Spleen (tissue), 11 donors: ENCODE measurements around the gene RAB35. TPM values are rescaled to one million over a fixed set of nuclear protein-coding genes. Genes with fewer than 3 reads are reported as not detected.

Experiments
- DNase-seq: peaks from one replicate; pipeline ENCODE4 v3.0.0-alpha.2; 2020
- H3K27ac ChIP-seq, 8 donors: fragments of 200-600 bp; sonication (generic) in 7 of 8; 1 replicate in 4 of 8; 2 replicates in 4 of 8; pipeline versions ENCODE4 v1.5.0 to v1.8.0; 2016 to 2021; ENCODE audit warnings: inconsistent platforms in 4 of 8, mild to moderate bottlenecking in 4 of 8, moderate library complexity in 1 of 8
- H3K27me3 ChIP-seq, 7 donors: fragments of 200-600 bp; sonication (generic) in 6 of 7; replicated peaks in 1 of 7; 1 replicate in 4 of 7; 2 replicates in 3 of 7; pipeline versions ENCODE4 v1.5.0 to v1.8.0; 2016 to 2021; ENCODE audit warnings: inconsistent platforms in 3 of 7, mild to moderate bottlenecking in 1 of 7
- H3K36me3 ChIP-seq, 6 donors: fragments of 200-600 bp; sonication (generic) in 5 of 6; 1 replicate in 4 of 6; 2 replicates in 2 of 6; pipeline versions ENCODE4 v1.5.0 to v1.8.0; 2016 to 2021; ENCODE audit warnings: inconsistent platforms in 2 of 6
- H3K4me1 ChIP-seq, 6 donors: fragments of 200-600 bp; sonication (generic) in 5 of 6; 1 replicate in 3 of 6; 2 replicates in 3 of 6; pipeline versions ENCODE4 v1.5.0 to v1.8.0; 2016 to 2021; ENCODE audit warnings: inconsistent platforms in 3 of 6
- H3K4me3 ChIP-seq, 8 donors: fragments of 200-600 bp; sonication (generic) in 7 of 8; 1 replicate in 4 of 8; 2 replicates in 4 of 8; pipeline versions ENCODE4 v1.5.0 to v1.8.0; 2016 to 2021; ENCODE audit warnings: inconsistent platforms in 4 of 8, mild to moderate bottlenecking in 4 of 8, moderate library complexity in 2 of 8
- H3K9me3 ChIP-seq, 8 donors: fragments of 200-600 bp; sonication (generic) in 7 of 8; 1 replicate in 4 of 8; 2 replicates in 4 of 8; pipeline versions ENCODE4 v1.5.0 to v1.8.0; 2016 to 2021; ENCODE audit warnings: inconsistent platforms in 4 of 8
- CTCF ChIP-seq, 11 experiments: fragments of 200-600 bp in 7 of 11; fragments of 450-650 bp in 4 of 11; sonication (generic) in 4 of 11; IDR thresholded peaks in 8 of 11; conservative IDR thresholded peaks in 3 of 11; 1 replicate in 7 of 11; 2 replicates in 4 of 11; pipeline versions ENCODE4 v1.4.0 to v1.8.0; 2016 to 2021; ENCODE audit warnings: antibody characterized with exemption in 11 of 11, inconsistent platforms in 4 of 11, mild to moderate bottlenecking in 1 of 11
- POLR2A ChIP-seq, 3 donors: fragments of 450-650 bp; IDR thresholded peaks; one replicate each; pipeline ENCODE4 v1.5.1; 2017; ENCODE audit warnings: antibody characterized with exemption in 3 of 3, mild to moderate bottlenecking in 1 of 3
- POLR2AphosphoS5 ChIP-seq, 3 donors: sonication (generic); formaldehyde crosslinking; IDR thresholded peaks; one replicate each; pipeline ENCODE4 v1.5.1; 2017; ENCODE audit warnings: antibody characterized with exemption in 3 of 3
- WGBS, 5 donors: extraction: QIAGEN DNeasy Blood & Tissue Kit in 3 of 5; methylation state at CpG; one replicate each; pipeline versions ENCODE4 v1.1.5 to v1.1.7; 2013 to 2018; 5-methylcytosine and 5-hydroxymethylcytosine counted together
- intact Hi-C: fragments of 100-400 bp; cut with DNase I; formaldehyde crosslinking; loops from one replicate; pipeline ENCODE4 v1.15.0; 2023; ENCODE audit warnings: low total_unique reads
- polyA plus RNA-seq, 3 donors: library from polyadenylated mRNA; stranded (reverse); fragments of 200-250 nt; gene quantifications; one replicate each; pipeline ENCODE4 v1.2.1, GENCODE V29; 2013
- total RNA-seq, 7 donors: library from RNA; depleted of rRNA in 3 of 7; stranded (reverse); fragments of >200 nt in 3 of 7; fragmentation: NEBNext Ultra II Directional in 4 of 7; extraction: Animal tissue kit (Norgen Biotek cat#: 25700) in 4 of 7; gene quantifications; one replicate each; pipeline versions ENCODE4 v1.1.0 to v1.2.1, GENCODE V29; 2016 to 2021
- donor health status: healthy with polysubstance abuse.
- donor health status: DM: no; HTN: no; CAD: no; lungs with moderate emphysema.
- donor health status: DM: no; HTN: no; CAD: no.
- donor health status: Bipolar disorder and iron deficiency.
- donor health status: healthy.
- donor health status: DM: no; HTN: no; CAD: no.
- donor health status: DM: yes; HTN: yes; CAD: no.

RAB35 gene
- total and polyA plus RNA-seq, 10 donors, result 14.8 to 69.8 (median 40.1) TPM

DNA sequence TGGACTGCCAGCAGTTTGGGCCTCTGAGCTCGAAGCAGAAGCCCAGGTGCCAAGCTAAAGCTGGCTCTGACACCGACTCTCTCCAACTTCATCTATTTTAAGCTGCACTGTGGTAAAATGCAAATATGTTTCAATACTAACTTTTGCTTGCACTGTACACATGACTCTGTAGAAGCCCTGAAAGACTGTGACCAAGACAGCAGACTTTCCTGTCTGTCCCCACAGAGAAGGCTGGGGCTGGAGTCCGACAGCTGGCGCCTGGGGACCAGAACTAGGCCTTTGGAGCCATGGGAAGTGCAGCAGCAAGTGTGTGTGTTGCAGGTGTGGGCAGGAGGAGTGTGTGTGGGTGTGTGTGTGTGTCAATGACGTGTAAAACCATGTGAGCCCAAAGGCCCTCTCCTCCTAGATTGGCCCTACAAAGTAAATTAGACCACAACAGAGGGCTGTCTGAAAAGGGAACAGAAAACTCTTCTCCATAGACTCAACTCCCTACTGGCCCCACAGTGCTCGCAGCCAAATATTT is 16.4 kb upstream of the RAB35 start:
- no peak for DNase-seq
- Histone ChIP-seq H3K36me3 (peaks cover 4 to 100% (median 100%) of the 10 kb centered on the region in 6 donors), H3K4me3 (no peak overlapping the region), H3K9me3 (no peaks in the 10 kb centered on the region), H3K27me3 (no peaks in the 10 kb centered on the region), H3K27ac (peak overlapping the region in 4 of 8 donors; percentile 27 to 55 (median 34)), H3K4me1 (peaks cover 0 to 24% (median 7%) of the 10 kb centered on the region in 6 donors)
- intact Hi-C loops, result no loop called here
- TF ChIP-seq POLR2A (IDR thresholded peaks at IDR 0.05) (no peak), POLR2AphosphoS5 (IDR thresholded peaks at IDR 0.05) (peak in 1 of 3 donors; percentile 70), CTCF (IDR thresholded peaks at IDR 0.05 in 8 of 11, conservative IDR thresholded peaks at IDR 0.05 in 3 of 11) (no peak)
- 54 to 79% (median 67%) methylated on average over 6 of the region's 6 CpGs for WGBS, 5 donors

GRCh38 chr12:120132054-120132836 is 15.7 kb upstream of the RAB35 start:
- TF ChIP-seq POLR2AphosphoS5 (IDR thresholded peaks at IDR 0.05) (no peak), CTCF (IDR thresholded peaks at IDR 0.05 in 8 of 11, conservative IDR thresholded peaks at IDR 0.05 in 3 of 11) (no peak), POLR2A (IDR thresholded peaks at IDR 0.05) (no peak)
- WGBS, 5 donors, result 76 to 90% (median 78%) methylated on average over 9 of the region's 9 CpGs
- H3K27ac ChIP-seq, result peak overlapping the region in 4 of 8 donors; percentile 27 to 55 (median 34)
- no peak overlapping the region for H3K4me3 ChIP-seq
- H3K9me3 ChIP-seq, result no peaks in the 10 kb centered on the region
- no peaks in the 10 kb centered on the region for H3K27me3 ChIP-seq
- DNase-seq, result no peak
- H3K36me3 ChIP-seq, result peaks cover 3 to 100% (median 100%) of the 10 kb centered on the region in 6 donors
- intact Hi-C loops, result no loop called here
- peaks cover 0 to 28% (median 7%) of the 10 kb centered on the region in 6 donors for H3K4me1 ChIP-seq

DNA sequence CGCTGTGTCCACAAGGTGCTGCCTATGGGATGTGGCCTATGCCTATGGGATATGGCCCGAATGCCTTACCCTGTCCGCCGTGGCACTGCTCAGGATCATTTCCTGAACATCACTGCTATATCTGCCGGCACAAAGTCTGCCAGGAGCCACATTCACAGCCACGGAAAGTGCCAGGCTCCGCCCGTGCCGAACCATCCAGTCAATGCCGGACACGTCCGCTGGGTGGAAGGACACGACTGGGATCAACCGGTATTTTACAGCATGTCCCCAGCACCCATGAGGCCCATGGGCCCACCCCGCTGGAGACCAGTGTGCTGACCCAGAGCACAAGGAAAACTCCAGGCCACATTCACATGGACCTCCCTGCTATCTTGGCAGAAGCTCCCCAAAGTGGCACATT is 14.6 kb upstream of the RAB35 start:
- intact Hi-C loops, result no loop called here
- H3K4me1 ChIP-seq, result peaks cover 0 to 39% (median 18%) of the 10 kb centered on the region in 6 donors
- no peak overlapping the region for H3K4me3 ChIP-seq
- TF ChIP-seq POLR2AphosphoS5 (IDR thresholded peaks at IDR 0.05), result no peak
- TF ChIP-seq CTCF (IDR thresholded peaks at IDR 0.05 in 8 of 11, conservative IDR thresholded peaks at IDR 0.05 in 3 of 11), result no peak
- TF ChIP-seq POLR2A (IDR thresholded peaks at IDR 0.05), result no peak
- no peaks in the 10 kb centered on the region for H3K27me3 ChIP-seq
- H3K9me3 ChIP-seq, result no peaks in the 10 kb centered on the region
- H3K36me3 ChIP-seq, result peaks cover 3 to 100% (median 97%) of the 10 kb centered on the region in 6 donors
- no peak for DNase-seq
- WGBS, 5 donors, result 96 to 100% (median 97%) methylated on average over 9 to 15 of the region's 15 CpGs
- no peak overlapping the region for H3K27ac ChIP-seq

- no peak overlapping the region for H3K4me3 ChIP-seq
- DNase-seq, result no peak
- no peaks in the 10 kb centered on the region for H3K27me3 ChIP-seq
- WGBS, 5 donors, result 91 to 96% (median 93%) methylated on average over 6 of the region's 6 CpGs
- peaks cover 3 to 93% (median 88%) of the 10 kb centered on the region in 6 donors for H3K36me3 ChIP-seq
- intact Hi-C loops, result no loop called here
- no peaks in the 10 kb centered on the region for H3K9me3 ChIP-seq
- no peak overlapping the region for H3K27ac ChIP-seq
- H3K4me1 ChIP-seq, result peaks cover 0 to 50% (median 23%) of the 10 kb centered on the region in 6 donors
- TF ChIP-seq POLR2AphosphoS5 (IDR thresholded peaks at IDR 0.05) (no peak), CTCF (IDR thresholded peaks at IDR 0.05 in 8 of 11, conservative IDR thresholded peaks at IDR 0.05 in 3 of 11) (no peak), POLR2A (IDR thresholded peaks at IDR 0.05) (no peak)
Observed at GRCh38 chr12:120130011-120130410, 13.5 kb upstream of the RAB35 start.
